HG02759 (cell line): Measurements from ENCODE around the gene PNPLA3.

Experiments used
- ATAC-seq: cut with Tn5 transposase; IDR thresholded peaks from one replicate; pipeline ENCODE4 v1.9.1; 2021; ENCODE audit warnings: mild to moderate bottlenecking, moderate library complexity; ENCODE audit not compliant: unreplicated experiment

PNPLA3 gene, protein sequence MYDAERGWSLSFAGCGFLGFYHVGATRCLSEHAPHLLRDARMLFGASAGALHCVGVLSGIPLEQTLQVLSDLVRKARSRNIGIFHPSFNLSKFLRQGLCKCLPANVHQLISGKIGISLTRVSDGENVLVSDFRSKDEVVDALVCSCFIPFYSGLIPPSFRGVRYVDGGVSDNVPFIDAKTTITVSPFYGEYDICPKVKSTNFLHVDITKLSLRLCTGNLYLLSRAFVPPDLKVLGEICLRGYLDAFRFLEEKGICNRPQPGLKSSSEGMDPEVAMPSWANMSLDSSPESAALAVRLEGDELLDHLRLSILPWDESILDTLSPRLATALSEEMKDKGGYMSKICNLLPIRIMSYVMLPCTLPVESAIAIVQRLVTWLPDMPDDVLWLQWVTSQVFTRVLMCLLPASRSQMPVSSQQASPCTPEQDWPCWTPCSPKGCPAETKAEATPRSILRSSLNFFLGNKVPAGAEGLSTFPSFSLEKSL

DNA sequence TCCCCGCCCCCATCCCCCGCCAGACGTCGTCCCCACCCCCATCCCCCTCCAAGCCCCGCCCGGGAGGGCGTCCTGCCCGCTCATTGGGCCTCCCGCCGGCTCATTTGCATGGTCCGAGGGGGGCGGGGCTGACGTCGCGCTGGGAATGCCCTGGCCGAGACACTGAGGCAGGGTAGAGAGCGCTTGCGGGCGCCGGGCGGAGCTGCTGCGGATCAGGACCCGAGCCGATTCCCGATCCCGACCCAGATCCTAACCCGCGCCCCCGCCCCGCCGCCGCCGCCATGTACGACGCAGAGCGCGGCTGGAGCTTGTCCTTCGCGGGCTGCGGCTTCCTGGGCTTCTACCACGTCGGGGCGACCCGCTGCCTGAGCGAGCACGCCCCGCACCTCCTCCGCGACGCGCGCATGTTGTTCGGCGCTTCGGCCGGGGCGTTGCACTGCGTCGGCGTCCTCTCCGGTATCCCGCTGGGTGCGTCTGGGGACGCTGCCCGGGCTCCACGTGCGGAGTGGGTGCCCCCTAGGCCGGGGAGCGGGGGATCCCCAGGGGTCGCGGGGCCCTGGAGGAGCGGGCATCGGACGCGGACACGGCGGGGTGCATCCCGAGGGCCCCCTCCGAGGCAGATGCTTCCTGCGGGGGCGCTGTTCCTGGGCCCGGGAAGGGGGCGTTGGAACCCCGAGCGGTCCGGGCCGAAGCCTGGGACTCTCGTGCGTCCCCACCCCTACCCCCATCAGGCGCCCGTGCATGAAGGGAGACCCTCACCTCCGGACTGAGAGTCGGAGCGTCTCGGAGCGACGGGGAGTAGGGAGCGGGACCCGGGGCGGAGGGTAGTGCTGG, at the start of gene PNPLA3:
Gene PNPLA3, plus strand, starts transcription at position 175 of the 834 bp plus-strand sequence. Its CDS starts 107 bp downstream, at position 282.
- peak; percentile 68 for ATAC-seq

- ATAC-seq: no peak
Measured at GRCh38 chr22:43876866-43877509, 46.6 kb upstream of the PNPLA3 start.

GRCh38 chr22:43878079-43878795, 45.4 kb upstream of the PNPLA3 start:
- ATAC-seq: no peak

GRCh38 chr22:43878831-43879550, 44.6 kb upstream of the PNPLA3 start:
- ATAC-seq: no peak

GRCh38 chr22:43879901-43880540, 43.6 kb upstream of the PNPLA3 start:
- ATAC-seq: no peak

- no peak for ATAC-seq
Measured at GRCh38 chr22:43880541-43880991, 43.0 kb upstream of the PNPLA3 start.

DNA sequence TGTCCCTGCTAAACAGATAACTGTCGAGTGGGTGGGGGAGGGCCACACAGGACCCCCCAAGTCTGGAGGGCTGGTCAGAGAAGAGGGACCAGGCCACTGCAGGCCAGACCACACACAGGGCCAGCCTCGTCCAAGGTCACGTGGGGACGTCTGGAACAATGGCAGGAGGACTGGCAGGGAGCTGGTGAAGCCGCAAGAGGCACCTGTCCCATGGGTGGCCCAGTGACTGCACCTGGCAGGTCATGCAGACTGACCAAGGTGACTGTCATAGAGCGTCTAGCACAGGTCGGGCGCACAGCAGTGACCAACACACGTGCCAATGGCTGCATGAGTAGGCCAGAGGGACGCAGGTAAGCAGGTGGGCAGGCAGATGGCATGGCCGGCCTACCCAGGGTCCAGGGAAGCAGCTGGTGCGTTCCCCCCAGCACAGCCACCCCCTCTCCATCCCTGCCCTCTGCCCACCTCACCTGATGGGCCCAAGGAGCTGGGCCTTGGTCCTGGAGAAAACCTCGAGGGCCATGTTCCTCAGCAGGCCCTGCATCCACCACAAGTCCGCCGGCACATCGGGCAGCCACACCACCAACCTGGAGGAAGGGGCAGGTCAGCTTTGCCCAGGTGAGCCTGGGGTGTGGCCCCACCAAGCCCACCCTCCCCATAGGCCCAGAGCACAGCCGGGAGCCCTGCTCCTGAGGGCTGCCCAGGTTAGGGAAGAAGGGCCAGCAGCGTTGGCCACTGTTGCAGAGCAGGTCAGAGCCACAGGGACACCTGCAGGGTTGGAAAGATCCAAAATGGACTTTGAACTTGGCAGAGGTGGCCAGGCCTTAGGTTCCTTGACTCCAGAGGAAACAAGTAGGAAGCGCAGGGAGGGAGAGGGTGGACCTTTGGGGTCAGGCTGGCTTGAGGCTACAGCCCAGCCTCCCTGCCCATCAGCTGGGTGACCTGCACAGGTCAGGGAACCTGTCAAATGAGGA, 42.2 kb upstream of the PNPLA3 start:
- no peak for ATAC-seq

GRCh38 chr22:43882122-43882767, 41.4 kb upstream of the PNPLA3 start:
- no peak for ATAC-seq

- no peak for ATAC-seq
Measured at GRCh38 chr22:43883012-43883661, 40.5 kb upstream of the PNPLA3 start.

- no peak for ATAC-seq
Measured at GRCh38 chr22:43883719-43884415, 39.7 kb upstream of the PNPLA3 start.

DNA sequence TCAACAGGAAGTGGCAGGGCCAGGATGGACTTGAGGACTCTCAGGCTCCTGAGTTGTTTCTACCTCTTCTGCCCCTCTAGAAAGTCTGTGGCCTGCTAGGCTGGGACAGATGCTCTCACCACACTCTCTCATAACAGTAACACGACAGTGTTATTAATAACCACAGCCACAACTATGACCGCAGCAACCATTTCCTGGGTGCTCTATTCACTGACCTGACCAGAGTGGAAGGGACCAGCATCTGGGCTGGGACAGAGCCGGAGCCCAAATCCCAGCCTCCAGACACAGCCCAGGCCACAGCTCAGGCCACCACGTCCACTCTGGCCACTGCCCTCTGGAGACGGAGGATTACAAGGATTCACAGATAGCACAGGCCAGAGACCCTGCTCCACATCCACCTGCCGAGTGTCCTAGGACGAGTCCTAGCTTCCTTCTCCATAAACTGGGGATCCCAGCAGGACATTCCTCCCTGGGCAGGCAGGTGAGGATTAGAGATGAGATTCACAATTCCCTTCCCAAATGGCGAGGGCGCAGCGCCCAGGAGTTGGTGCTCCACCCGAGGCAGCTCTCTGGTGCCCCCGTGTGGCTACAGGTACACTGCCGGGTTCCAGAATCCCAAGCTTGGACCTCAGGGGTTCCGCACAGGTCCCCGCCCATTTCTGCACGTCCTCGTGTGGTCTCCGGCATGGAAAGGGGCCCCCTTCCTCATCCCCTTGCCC, 38.8 kb upstream of the PNPLA3 start:
- peak; percentile 68 for ATAC-seq

DNA sequence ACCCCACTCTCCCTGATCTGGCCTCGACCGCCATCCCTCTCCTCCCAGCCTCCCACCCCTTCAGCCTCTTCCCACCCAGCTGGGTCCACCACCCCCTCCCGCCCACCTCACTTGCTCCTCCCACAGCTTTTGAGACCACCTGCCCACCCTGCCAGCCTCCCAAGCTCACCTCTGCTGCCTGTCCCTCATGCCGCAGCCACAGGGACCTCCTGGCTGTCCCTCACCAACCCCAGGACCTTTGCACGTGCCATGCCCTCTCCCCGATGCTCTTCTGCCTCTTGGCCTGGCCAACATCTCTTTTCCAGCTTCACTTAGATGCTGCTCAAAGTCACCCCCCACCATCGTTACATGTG, 38.3 kb upstream of the PNPLA3 start:
- ATAC-seq: no peak

DNA sequence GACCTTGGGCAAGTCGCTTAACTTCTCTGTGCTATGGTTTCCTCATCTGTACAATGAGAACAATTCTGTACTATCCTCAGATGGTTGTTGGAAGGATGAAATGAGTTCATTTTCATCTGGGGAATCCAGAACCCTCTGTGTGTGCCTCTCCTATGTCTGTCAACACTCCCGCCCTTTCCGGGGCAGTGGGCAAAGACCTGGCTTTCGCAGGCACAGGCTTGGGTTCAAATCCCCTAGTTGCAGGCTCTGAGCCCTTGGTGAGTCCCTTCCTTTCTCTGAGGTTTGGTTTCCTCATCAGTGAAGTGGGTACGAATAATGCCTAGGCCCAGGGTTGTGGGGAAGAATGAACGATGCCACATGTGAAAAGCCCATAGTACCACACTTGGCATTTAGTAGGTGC, 37.8 kb upstream of the PNPLA3 start:
- ATAC-seq: no peak

GRCh38 chr22:43886231-43886630, 37.4 kb upstream of the PNPLA3 start:
- no peak for ATAC-seq

- no peak for ATAC-seq
Measured at GRCh38 chr22:43887391-43887790, 36.2 kb upstream of the PNPLA3 start.

- ATAC-seq: no peak
Measured at GRCh38 chr22:43888740-43889139, 34.9 kb upstream of the PNPLA3 start.
